ENCODE data around the gene KRT83.
A peak's percentile ranks its signal among the peaks of the same experiment; 100 is the strongest.

The KRT83 gene

DNA sequence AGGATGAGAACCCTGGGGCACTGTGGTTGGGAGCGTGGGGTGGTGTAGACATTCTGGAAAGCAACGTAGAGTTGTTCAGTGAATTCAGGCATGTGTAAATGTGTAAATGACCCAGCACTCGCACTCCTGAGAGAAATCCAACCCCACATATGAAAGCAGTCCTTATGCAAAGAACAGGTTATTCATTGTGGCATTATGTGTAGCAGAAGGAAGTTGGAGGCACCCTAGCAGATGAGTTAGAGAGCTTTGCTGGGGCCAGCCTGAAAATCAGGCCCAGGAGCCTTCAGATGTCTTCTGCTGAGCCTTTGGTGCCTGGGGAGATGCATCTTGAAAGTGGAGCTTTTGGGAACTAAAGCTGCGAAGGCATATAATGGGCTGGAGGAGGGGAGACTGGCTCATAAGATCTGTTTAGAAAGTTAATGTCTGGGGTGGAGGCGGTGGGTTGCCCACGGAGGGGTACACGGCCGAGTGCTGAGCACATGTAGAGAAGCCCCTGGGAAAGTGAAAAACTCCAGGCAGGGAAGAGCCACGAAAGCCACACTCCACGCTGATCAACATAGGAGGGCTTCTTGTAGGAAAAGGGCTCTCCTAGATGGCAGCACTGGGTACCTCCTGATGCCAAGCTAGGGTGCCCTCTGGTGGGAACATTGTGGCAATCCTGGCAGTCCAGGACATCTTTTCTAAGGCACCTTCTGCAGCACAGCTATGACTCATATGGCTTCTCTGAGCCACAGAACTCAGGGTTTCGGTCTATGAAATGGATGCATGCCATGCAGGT is 6.0 kb upstream of the KRT83 start:
- TF ChIP-seq, protein P1, sequence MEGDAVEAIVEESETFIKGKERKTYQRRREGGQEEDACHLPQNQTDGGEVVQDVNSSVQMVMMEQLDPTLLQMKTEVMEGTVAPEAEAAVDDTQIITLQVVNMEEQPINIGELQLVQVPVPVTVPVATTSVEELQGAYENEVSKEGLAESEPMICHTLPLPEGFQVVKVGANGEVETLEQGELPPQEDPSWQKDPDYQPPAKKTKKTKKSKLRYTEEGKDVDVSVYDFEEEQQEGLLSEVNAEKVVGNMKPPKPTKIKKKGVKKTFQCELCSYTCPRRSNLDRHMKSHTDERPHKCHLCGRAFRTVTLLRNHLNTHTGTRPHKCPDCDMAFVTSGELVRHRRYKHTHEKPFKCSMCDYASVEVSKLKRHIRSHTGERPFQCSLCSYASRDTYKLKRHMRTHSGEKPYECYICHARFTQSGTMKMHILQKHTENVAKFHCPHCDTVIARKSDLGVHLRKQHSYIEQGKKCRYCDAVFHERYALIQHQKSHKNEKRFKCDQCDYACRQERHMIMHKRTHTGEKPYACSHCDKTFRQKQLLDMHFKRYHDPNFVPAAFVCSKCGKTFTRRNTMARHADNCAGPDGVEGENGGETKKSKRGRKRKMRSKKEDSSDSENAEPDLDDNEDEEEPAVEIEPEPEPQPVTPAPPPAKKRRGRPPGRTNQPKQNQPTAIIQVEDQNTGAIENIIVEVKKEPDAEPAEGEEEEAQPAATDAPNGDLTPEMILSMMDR (IDR thresholded peaks at IDR 0.05; ENCODE audit: control insufficient read depth, insufficient read depth, low read depth, low read length, missing control alignments), result peak; percentile 99
- H3K4me3 ChIP-seq (ENCODE audit: control insufficient read depth, low read depth, low read length), result no peak overlapping the region
- DNase-seq (ENCODE audit: low read depth), result peak; percentile 85

GRCh38 chr12:52324153-52324444 is 2.9 kb upstream of the KRT83 start:
- TF ChIP-seq, protein P1 (IDR thresholded peaks at IDR 0.05; ENCODE audit: control insufficient read depth, insufficient read depth, low read depth, low read length, missing control alignments), result no peak
- H3K4me3 ChIP-seq (ENCODE audit: control insufficient read depth, low read depth, low read length), result no peak overlapping the region
- no peak for DNase-seq (ENCODE audit: low read depth)

DNA sequence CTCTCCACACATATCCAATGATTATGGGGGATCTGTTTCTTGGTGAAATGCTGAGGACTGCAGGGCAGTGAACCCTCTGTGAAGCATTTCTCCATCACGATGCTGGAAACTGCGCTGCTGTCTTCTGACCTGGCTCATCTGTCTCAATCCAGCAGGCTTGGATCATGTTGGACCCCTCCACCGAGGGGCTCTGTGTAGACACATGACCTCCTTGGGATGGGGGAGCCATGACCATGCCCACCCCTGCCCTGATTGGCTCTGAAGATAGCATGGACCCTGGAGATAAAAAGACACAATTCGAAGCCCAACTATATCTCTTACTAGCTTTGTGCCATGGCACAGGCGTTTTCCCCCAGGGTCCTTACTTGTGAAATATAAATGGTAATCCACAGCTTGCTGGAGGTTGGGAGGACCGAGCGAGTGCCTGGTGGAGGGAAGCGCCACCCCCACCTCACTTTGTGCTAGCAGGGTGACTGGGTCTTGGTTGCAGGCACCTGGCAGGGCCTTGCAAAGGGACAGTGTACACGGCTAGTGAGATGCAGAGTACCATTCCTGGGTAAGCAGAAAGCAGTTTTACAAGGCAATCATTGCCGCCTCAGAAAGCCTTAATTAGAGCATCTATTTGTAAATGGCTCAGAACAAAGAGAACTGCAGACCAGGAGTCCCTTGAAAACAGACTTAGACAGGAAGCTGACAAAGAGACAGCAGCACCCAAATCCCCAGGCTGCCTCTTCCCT is 2.4 kb upstream of the KRT83 start:
- DNase-seq (ENCODE audit: low read depth), result no peak
- H3K4me3 ChIP-seq (ENCODE audit: control insufficient read depth, low read depth, low read length), result no peak overlapping the region
- TF ChIP-seq, protein P1 (IDR thresholded peaks at IDR 0.05; ENCODE audit: control insufficient read depth, insufficient read depth, low read depth, low read length, missing control alignments), result no peak

DNA sequence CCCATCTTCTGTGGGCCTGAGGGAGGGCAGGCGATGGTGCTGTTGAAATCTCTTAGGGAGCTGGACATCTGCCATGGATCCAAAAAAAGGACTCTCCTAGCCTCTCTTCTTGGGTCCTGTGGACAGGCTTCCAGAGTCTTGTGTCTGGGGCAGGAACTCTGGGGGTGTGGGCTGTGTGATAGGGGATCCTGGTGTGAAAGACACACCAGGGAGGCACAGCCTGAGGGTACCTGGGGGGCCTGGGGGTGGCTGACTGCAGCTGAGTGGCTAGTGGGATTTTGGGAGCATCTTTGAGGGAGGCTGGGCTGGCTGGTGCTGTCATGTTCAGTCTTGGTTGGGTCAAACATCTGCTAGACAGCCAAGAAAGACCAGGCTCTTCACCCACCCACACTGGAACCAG is 1.8 kb upstream of the KRT83 start:
- TF ChIP-seq, protein P1 (IDR thresholded peaks at IDR 0.05; ENCODE audit: control insufficient read depth, insufficient read depth, low read depth, low read length, missing control alignments), result no peak
- no peak for DNase-seq (ENCODE audit: low read depth)
- no peak overlapping the region for H3K4me3 ChIP-seq (ENCODE audit: control insufficient read depth, low read depth, low read length)

DNA sequence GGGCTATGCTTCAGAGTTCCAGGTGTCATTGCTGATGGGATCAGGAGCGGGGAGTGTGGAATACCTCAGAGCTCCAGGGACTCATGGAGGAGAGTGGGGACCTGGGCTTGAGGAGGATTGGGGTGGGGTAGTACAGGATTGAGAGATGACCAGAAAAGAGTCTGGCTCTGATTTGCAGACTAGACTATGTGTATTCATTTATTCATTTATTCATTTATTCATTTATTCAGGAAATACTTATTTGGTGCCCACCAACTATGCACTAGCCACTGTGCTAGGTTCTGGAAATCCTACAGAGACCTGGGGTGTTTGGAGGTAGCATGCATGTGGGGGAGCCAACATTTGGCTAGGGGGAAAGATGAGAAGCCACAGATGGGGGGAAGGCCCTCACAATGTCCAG is 871 bp upstream of the KRT83 start:
- H3K4me3 ChIP-seq (ENCODE audit: control insufficient read depth, low read depth, low read length), result no peak overlapping the region
- TF ChIP-seq, protein P1 (IDR thresholded peaks at IDR 0.05; ENCODE audit: control insufficient read depth, insufficient read depth, low read depth, low read length, missing control alignments), result no peak

DNA sequence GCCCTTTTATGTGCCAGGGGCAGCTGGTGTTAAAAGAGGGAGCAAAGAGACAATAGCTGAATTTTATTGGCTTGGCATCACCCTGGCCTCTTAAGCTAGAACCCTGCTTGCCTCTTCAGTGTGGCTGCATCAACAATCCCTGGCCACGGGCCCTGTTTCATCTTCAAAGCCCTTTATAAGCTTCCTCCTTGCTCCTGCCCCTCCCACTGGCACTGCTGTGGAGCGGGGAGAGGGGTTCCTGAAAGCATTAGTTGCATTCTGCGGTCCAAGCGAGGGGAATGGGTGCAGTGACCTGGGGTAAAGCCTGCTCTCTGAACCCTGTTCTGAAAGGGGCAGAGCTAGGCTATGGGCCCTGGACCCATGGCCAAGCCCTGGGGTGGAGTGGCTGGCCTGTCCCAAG is 220 bp upstream of the KRT83 start:
- TF ChIP-seq, protein P1 (IDR thresholded peaks at IDR 0.05; ENCODE audit: control insufficient read depth, insufficient read depth, low read depth, low read length, missing control alignments), result no peak
- no peak for DNase-seq (ENCODE audit: low read depth)
- H3K4me3 ChIP-seq (ENCODE audit: control insufficient read depth, low read depth, low read length), result no peak overlapping the region

More for the DNA sequence above, 871 bp upstream of the KRT83 start:
- DNase-seq (ENCODE audit: low read depth), result no peak
